DMS 273 treated with DMSO at 0.1 percent for 48 hours (cell line): Measurements from ENCODE around the gene SLC39A11.

Experiments
- DNase-seq: peaks from one replicate; lab custom pipeline; 2025; lab: John Stamatoyannopoulos, UW

The SLC39A11 gene

GRCh38 chr17:72617557-72617956 lies 474.9 kb downstream of the SLC39A11 start:
- DNase-seq: no peak

- no peak for DNase-seq
Measured at GRCh38 chr17:72616447-72616846, 476.0 kb downstream of the SLC39A11 start.

DNA sequence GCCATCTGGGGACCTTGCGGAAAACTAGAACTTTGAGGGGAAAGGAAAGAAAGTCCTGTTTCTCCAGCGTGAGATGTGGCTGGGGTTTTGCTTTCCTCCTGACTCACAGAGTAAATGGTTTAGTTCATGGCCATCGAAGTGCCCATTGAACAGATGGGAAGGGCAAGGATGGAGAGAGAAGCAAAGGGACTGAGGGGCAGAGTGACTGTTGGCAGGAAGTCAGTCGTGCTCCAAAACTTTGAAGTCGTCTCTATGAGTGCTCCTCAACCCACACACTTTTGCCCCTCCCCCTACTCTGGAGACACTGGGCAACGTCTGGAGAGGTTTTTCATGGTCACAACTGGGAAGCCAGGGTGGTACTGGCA lies 476.9 kb downstream of the SLC39A11 start:
- DNase-seq: no peak

- no peak for DNase-seq
Measured at GRCh38 chr17:72614871-72615626, 477.4 kb downstream of the SLC39A11 start.

DNA sequence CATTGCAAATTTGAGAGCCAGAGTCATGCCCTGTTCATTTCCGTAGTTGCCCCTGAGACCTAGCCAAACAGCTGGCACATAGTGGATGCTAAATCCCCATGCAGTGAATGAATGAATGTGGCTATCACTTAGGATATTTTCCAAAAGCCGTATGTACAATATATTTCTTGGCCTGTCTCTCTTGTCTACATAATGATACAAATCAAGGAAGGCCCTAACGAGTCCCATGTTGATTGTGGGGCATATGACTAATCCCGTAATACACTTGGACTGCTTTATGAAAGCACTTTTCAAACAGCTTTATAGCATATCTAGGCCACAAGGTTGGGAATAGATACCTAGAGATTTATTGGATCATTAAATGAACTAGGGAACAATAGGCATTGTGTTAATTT lies 478.0 kb downstream of the SLC39A11 start:
- DNase-seq: no peak

GRCh38 chr17:72613806-72614292 lies 478.6 kb downstream of the SLC39A11 start:
- no peak for DNase-seq

GRCh38 chr17:72613396-72613795 lies 479.1 kb downstream of the SLC39A11 start:
- DNase-seq: no peak

DNA sequence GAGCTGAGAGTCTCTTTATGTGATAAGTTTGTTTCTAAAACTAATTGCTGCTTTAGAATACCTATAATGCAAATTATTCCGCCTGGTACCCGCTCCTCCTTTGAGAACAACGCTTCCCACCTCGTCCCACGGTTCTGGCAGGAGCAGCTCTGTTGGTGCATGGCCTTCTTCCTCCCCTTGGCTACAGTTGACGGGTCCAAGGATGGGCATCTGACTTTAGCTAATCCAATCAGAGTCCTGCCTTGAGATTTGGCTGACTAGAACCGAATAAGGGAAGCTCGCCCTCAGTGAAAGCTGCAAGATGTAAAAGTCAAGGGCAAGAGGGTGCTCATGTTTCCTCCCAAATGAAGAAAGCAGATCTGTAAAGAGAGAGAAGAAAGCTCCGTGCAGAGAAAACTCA lies 481.3 kb downstream of the SLC39A11 start:
- DNase-seq: no peak

- no peak for DNase-seq
Measured at GRCh38 chr17:72609501-72609900, 483.0 kb downstream of the SLC39A11 start.

DNA sequence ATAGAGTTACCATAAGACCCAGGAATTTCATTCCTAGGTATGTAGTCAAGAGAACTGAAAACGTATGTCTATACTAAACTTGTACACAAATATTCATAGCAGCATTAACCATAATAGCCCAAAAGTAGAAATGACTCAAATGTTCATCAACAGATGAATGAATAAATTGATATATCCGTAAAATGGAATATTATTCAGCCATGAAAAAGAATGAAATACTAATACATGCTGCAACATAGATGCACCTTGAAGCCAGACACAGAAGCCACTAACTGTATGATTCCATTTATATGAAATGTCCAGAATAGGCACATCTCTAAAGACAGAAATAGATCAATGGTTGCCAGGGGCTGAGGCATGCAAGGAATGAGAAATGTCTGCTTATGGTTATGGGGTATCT lies 484.1 kb downstream of the SLC39A11 start:
- no peak for DNase-seq

- no peak for DNase-seq
Measured at GRCh38 chr17:72606656-72607055, 485.8 kb downstream of the SLC39A11 start.

- DNase-seq: no peak
Measured at GRCh38 chr17:72605543-72605942, 486.9 kb downstream of the SLC39A11 start.

GRCh38 chr17:72604518-72604917 lies 488.0 kb downstream of the SLC39A11 start:
- DNase-seq: no peak

- DNase-seq: no peak
Measured at GRCh38 chr17:72603420-72604242, 488.9 kb downstream of the SLC39A11 start.

- no peak for DNase-seq
Measured at GRCh38 chr17:72602517-72603419, 489.7 kb downstream of the SLC39A11 start.

DNA sequence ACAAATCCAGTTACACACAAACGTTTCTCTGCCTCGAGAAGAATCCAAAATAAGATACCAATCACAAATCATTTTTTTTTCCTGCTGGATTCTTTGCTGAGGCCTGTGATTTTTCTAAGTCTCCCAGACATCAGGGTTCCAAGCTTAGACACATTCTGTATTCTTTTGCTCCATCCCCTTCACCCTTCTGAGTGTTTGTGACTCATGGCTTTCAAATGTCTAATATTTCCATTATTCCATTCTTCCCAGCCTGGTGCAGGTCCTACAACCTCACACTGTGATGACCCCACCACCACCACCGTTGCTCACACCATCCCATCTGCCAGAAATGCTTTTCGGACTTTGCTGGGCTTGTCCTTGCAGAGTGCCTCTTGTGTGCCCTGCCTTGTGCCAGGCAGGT lies 491.6 kb downstream of the SLC39A11 start:
- DNase-seq: no peak

DNA sequence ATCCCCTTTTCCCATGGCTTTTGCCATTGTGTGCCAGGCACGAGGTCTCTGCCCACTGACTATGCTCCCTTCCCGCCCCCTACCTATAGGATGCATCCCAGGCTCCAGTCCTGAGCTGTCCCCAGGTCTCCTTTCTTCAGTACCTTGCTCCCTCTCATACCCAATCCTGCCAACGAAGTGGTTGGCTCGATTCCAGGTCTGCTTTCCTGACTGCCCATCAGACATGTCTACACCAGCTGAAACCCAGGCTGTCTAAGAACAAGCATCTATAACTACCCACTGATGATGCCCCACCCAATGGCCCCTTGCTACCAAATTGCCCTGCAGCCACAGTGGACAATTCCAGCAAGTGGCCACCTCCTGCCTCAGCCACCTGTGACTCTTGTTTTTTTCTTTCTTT lies 492.6 kb downstream of the SLC39A11 start:
- no peak for DNase-seq

DNA sequence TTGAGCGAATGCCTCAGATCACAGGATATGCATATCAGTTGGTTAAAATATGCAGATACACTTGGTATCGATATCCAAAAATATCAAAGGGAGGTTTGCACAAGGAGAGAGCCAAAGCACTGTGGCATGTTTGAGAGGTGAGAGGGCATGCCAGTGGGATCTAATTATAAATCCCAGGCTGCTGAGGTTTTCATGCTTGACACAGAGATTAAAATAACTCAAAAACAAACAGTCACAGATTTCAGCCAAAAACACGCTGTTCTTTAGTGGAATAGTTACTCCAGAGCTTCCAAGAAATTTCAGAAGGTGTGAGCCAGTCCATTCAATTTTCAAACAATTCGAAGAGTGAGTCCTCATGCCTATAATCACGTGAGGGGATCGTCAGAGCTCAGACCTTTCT lies 493.8 kb downstream of the SLC39A11 start:
- DNase-seq: no peak

- no peak for DNase-seq
Measured at GRCh38 chr17:72597354-72598087, 495.0 kb downstream of the SLC39A11 start.
